ENCODE results near the gene PCCA.

PCCA gene

DNA sequence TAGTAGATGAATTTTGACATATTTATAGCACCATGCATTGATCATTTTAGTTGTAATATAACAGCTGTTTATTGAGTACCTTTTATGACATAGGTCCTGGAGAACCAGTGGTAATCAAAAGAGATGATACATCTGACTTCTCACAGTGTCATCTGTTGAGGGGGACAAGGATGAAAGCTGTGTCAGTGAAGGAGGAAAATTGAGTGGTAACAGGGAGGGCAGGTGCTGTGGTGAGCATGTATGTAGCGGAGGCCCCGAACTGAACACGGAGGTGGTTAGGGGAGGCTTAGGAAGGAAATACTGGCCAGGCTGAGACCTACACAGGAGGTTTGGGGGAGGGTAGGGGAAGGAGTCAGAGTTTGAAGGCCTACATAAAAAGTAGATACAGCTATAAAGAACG lies 300.0 kb downstream of the PCCA start:
- TF ChIP-seq, protein P1, sequence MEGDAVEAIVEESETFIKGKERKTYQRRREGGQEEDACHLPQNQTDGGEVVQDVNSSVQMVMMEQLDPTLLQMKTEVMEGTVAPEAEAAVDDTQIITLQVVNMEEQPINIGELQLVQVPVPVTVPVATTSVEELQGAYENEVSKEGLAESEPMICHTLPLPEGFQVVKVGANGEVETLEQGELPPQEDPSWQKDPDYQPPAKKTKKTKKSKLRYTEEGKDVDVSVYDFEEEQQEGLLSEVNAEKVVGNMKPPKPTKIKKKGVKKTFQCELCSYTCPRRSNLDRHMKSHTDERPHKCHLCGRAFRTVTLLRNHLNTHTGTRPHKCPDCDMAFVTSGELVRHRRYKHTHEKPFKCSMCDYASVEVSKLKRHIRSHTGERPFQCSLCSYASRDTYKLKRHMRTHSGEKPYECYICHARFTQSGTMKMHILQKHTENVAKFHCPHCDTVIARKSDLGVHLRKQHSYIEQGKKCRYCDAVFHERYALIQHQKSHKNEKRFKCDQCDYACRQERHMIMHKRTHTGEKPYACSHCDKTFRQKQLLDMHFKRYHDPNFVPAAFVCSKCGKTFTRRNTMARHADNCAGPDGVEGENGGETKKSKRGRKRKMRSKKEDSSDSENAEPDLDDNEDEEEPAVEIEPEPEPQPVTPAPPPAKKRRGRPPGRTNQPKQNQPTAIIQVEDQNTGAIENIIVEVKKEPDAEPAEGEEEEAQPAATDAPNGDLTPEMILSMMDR (IDR thresholded peaks at IDR 0.05; ENCODE audit: low read depth, low read length, missing control alignments): no peak
- DNase-seq (ENCODE audit: extremely low read depth, low read depth): no peak
- no peak overlapping the region for H3K4me3 ChIP-seq (replicated peaks; ENCODE audit: low read depth, low read length)

DNA sequence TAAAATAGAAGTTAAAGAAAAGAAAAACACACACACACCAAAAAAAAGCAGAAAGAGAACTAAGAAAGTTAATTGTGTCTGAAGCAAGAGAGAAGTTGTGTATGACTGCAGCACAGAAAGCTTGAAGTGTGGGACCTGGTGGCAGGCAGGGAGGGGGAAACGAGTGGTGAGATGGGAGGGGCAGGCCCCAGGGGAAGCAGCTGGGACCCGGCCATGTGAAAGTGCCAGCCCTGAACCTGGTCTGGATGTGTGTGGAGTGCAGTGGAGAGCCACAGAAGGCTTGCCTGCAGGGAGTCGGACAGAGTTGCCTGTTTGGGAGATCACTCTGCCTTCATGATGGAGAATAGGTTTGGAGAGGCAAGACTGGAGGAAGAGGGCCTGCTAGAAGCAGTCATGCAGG lies 300.7 kb downstream of the PCCA start:
- no peak overlapping the region for H3K4me3 ChIP-seq (replicated peaks; ENCODE audit: low read depth, low read length)
- DNase-seq (ENCODE audit: extremely low read depth, low read depth): no peak
- TF ChIP-seq, protein P1 (IDR thresholded peaks at IDR 0.05; ENCODE audit: low read depth, low read length, missing control alignments): no peak

DNA sequence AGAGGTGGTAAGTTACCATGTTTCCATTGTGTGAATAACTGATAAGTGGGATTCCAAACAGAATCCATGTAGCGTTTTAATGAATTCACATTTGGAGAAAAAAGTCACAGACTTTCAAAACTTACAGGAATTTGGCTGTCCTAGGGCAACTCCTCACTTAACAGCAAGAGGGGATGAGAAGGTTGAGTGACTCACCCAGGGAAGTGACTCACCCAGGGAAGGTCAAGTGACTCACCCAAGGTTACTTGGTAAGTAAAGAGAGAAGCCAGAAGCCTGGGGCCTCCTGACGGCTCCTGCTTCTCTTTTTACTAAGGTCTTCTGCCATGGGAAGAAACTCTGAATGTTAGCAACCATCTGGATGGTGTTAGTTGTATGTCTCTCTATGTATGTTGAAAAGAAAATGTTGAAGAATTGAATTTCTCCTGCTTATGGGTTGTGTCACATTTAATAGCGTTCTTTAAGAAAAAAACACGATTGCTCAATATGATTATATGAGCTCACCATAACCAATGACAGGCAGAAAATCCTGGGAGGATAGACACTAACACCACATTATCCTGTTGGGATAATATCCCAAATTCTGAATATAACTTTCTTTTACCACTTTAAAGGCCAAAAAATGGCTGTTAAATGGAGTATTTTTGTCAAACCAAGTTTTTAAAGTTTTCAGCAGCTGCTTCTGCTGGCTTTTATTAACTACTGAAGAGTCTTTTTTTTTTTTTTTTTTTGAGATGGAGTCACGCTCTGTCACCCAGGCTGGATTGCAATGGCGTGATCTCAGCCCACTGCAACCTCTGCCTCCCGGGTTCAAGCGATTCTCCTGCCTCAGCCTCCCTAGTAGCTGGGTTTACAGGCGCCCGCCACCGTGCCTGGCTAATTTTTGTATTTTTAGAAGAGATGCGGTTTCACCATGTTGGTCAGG lies 304.1 kb downstream of the PCCA start:
- TF ChIP-seq, protein P1 (IDR thresholded peaks at IDR 0.05; ENCODE audit: low read depth, low read length, missing control alignments): no peak
- peak; percentile 99 for DNase-seq (ENCODE audit: extremely low read depth, low read depth)
- H3K4me3 ChIP-seq (replicated peaks; ENCODE audit: low read depth, low read length): no peak overlapping the region

DNA sequence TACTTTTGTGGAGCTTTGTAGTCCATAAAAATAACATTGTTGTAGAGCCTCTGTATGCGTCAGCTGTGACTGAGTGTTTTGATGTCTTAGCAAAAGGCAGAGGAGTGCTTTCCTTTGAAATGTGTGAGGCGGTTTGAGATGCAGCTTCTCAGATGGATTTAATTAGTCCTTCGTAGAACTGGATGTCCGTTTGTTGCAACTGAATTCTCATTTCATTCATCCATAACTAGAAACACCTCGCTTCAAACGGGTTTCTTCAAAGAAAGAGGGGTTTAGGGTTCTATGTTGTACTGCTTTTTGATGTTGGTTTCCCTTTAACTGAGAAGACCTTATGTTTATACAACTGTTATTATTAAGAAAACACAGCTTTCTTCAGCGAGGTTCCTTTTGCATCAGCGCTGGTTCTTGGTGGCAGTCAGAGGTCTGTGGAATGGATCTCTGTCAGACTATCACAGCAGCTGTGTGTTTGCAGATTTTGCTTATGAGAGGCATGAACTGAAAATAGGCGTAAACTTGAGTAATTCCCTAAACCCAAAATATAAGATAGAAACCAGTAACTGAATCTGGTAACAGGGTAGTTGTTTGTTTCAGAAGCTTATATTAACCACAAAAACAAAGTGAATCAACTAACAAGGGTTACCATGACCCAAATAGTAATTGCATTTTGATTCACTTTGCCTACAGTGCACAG lies 305.3 kb downstream of the PCCA start:
- peak overlapping the region; percentile 7; the same call in 1 of the 2 replicates for H3K4me3 ChIP-seq (replicated peaks; ENCODE audit: low read depth, low read length)
- peak; percentile 81 for DNase-seq (ENCODE audit: extremely low read depth, low read depth)
- TF ChIP-seq, protein P1 (IDR thresholded peaks at IDR 0.05; ENCODE audit: low read depth, low read length, missing control alignments): no peak

DNA sequence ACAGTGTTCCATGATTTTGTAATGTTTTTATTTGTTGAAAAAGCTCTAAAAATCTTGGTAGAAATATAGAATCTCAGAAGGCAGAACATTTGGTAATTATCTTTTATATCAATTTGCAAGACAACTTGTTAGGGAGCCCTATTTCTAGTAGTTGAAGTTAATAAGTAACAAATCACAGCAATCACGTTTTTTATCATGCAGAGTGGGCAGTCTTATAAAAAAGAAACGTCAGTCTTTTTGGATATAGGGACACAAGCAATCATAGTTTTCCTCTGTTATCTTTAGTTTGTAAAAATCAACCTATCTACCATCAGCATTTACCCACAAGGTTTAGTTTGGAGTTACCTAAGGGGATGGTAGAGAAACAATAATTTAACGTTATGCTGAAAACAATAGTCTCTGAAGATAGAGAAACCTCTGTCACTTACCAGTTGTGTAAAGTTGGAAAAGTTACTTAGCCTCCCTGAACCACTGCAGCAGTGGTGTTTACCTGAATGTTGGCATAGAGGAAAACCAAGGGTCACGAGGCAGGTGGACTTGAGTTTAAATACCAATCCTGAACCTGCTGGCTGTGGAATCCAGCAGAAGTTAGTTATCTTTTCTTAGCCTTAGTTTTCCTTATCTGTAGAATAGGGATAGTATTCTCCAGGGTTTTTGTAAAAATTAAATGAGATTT lies 306.9 kb downstream of the PCCA start:
- TF ChIP-seq, protein P1 (IDR thresholded peaks at IDR 0.05; ENCODE audit: low read depth, low read length, missing control alignments): no peak
- no peak for DNase-seq (ENCODE audit: extremely low read depth, low read depth)

DNA sequence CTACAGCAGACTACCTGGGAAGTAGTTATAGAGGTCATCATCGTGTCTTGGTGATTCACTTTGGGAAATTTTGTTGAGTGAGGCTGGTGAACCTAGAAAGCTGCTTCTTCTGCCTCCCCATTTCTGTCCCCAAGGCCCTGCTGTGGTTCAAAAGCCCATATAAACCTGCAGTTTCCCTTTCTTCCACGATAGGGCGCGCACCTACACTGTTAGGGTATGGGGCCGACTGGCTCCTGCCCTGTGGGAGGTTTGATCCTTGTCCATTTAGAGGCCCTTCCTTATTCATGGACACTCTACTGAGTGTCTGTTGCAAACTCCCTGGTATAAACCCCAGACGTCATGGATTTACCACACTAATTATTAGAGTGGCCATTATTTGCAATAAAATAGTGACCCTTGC lies 307.9 kb downstream of the PCCA start:
- H3K4me3 ChIP-seq (replicated peaks; ENCODE audit: low read depth, low read length): no peak overlapping the region
- no peak for DNase-seq (ENCODE audit: extremely low read depth, low read depth)
- TF ChIP-seq, protein P1 (IDR thresholded peaks at IDR 0.05; ENCODE audit: low read depth, low read length, missing control alignments): no peak

More for the DNA sequence above, 306.9 kb downstream of the PCCA start:
- no peak overlapping the region for H3K4me3 ChIP-seq (replicated peaks; ENCODE audit: low read depth, low read length)
